Measurements from ENCODE around the gene SLC35F1. TPM values are rescaled to one million over a fixed set of nuclear protein-coding genes. Genes with fewer than 3 reads are reported as not detected.

SLC35F1 gene
- polyA plus RNA-seq, 1 donor (not counting 4 experiments of a cell fraction or from before 2014, with no cell fraction given) = not detected

DNA sequence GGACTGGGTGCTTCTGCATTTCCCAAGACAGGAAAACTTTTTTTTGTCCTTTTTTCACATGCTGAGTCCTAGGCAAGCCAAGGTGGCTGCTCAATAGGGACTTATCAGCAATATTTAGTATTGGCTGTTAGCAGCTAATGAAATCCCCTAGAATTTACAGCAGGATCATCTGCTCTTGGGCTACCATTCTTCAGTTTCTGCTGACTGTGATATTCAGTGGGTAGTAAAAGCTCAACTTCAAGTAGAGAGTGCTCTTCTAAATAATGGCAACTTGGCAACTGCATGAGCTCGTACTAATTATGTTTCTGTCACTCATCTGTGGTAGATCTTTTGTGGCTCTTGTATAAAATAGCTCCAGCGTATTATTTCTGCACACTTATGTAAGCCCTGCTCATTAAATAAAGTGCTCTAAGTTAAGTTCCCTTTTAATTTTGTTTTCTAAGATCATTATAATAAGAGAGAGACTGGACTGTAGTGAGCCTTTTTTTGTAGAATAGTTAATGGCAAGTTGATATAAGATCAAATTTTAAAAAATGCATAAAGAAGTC is 110.3 kb downstream of the SLC35F1 start:
- no peak for FAIRE-seq
- no peaks in the 10 kb centered on the region for H3K4me1 ChIP-seq (ENCODE audit: control insufficient read depth, extremely low read depth, insufficient read depth, low read length)

GRCh38 chr6:118023771-118024170 is 116.7 kb downstream of the SLC35F1 start:
- Histone ChIP-seq H3K9me1 (ENCODE audit: control insufficient read depth, extremely low read depth, insufficient read depth, low read length) (no peaks in the 10 kb centered on the region), H3K36me3 (ENCODE audit: control insufficient read depth in 2 of 2, extremely low read depth in 1 of 2, insufficient read depth in 2 of 2, low read length in 2 of 2) (no peaks in the 10 kb centered on the region), H3K4me1 (ENCODE audit: control insufficient read depth, extremely low read depth, insufficient read depth, low read length) (no peaks in the 10 kb centered on the region), H3K9me3 (ENCODE audit: control insufficient read depth, low read depth, low read length) (no peaks in the 10 kb centered on the region), H3K4me3 (ENCODE audit: control insufficient read depth in 2 of 3, extremely low read depth in 1 of 3, insufficient read depth in 2 of 3, low read depth in 1 of 3, low read length in 3 of 3) (no peak overlapping the region), H3K4me2 (ENCODE audit: control insufficient read depth, extremely low read depth, insufficient read depth, low read depth, low read length) (no peak overlapping the region), H4K20me1 (ENCODE audit: control insufficient read depth, extremely low read depth, insufficient read depth, low read length) (no peaks in the 10 kb centered on the region), H3K79me2 (ENCODE audit: control insufficient read depth, insufficient read depth, low read length) (no peaks in the 10 kb centered on the region), H3K9ac (ENCODE audit: control insufficient read depth, extremely low read depth, insufficient read depth, low read length) (no peak overlapping the region), H3K27me3 (ENCODE audit: control insufficient read depth, extremely low read depth, insufficient read depth, low read length) (no peaks in the 10 kb centered on the region), H2AFZ (ENCODE audit: control insufficient read depth, low read length) (no peak overlapping the region), H3K27ac (ENCODE audit: control insufficient read depth, insufficient read depth, low read length) (no peak overlapping the region)
- DNase-seq (ENCODE audit: low read depth, low spot score) (no peak), FAIRE-seq (no peak)
- dilution Hi-C loops (cut with MboI; ENCODE audit: extremely low pct_ligation_motif_present, low sequenced_read_pairs) = no loop called here
- no peak for TF ChIP-seq EZH2 (IDR thresholded peaks at IDR 0.05; ENCODE audit: low read length)
- no peak for TF ChIP-seq CTCF (optimal IDR thresholded peaks at IDR 0.05 in 1 of 3, IDR thresholded peaks at IDR 0.05 in 1 of 3, conservative IDR thresholded peaks at IDR 0.05 in 1 of 3; ENCODE audit: extremely low read depth in 1 of 3, insufficient read depth in 2 of 3, low read length in 3 of 3)

More for the DNA sequence above, 110.3 kb downstream of the SLC35F1 start:
- Histone ChIP-seq H3K9ac (ENCODE audit: control insufficient read depth, extremely low read depth, insufficient read depth, low read length) (no peak overlapping the region), H4K20me1 (ENCODE audit: control insufficient read depth, extremely low read depth, insufficient read depth, low read length) (no peaks in the 10 kb centered on the region), H3K4me3 (ENCODE audit: control insufficient read depth in 2 of 3, extremely low read depth in 1 of 3, insufficient read depth in 2 of 3, low read depth in 1 of 3, low read length in 3 of 3) (no peak overlapping the region), H3K79me2 (ENCODE audit: control insufficient read depth, insufficient read depth, low read length) (no peaks in the 10 kb centered on the region), H3K4me2 (ENCODE audit: control insufficient read depth, extremely low read depth, insufficient read depth, low read depth, low read length) (no peak overlapping the region), H3K9me1 (ENCODE audit: control insufficient read depth, extremely low read depth, insufficient read depth, low read length) (no peaks in the 10 kb centered on the region), H3K9me3 (ENCODE audit: control insufficient read depth, low read depth, low read length) (no peaks in the 10 kb centered on the region), H3K27ac (ENCODE audit: control insufficient read depth, insufficient read depth, low read length) (no peak overlapping the region), H3K36me3 (ENCODE audit: control insufficient read depth in 2 of 2, extremely low read depth in 1 of 2, insufficient read depth in 2 of 2, low read length in 2 of 2) (no peaks in the 10 kb centered on the region), H3K27me3 (ENCODE audit: control insufficient read depth, extremely low read depth, insufficient read depth, low read length) (no peaks in the 10 kb centered on the region), H2AFZ (ENCODE audit: control insufficient read depth, low read length) (no peak overlapping the region)
- dilution Hi-C loops (cut with MboI; ENCODE audit: extremely low pct_ligation_motif_present, low sequenced_read_pairs) = no loop called here
- no peak for TF ChIP-seq EZH2 (IDR thresholded peaks at IDR 0.05; ENCODE audit: low read length)
- TF ChIP-seq CTCF (optimal IDR thresholded peaks at IDR 0.05 in 1 of 3, IDR thresholded peaks at IDR 0.05 in 1 of 3, conservative IDR thresholded peaks at IDR 0.05 in 1 of 3; ENCODE audit: extremely low read depth in 1 of 3, insufficient read depth in 2 of 3, low read length in 3 of 3) = no peak
- DNase-seq (ENCODE audit: low read depth, low spot score) = no peak
